Thyroid gland (tissue), 4 donors: ENCODE results near the gene PGM2L1. TPM values are rescaled to one million over a fixed set of nuclear protein-coding genes. Genes with fewer than 3 reads are reported as not detected.
A peak's percentile ranks its signal among the peaks of the same experiment; 100 is the strongest.

Source experiments
- DNase-seq, 2 donors: peaks; one replicate each; pipeline ENCODE4 v3.0.0-alpha.2; 2019
- H3K27ac ChIP-seq, 3 donors: fragments of 200-600 bp; sonication (generic); 1 replicate in 2 of 3; 2 replicates in 1 of 3; pipeline ENCODE4 v1.5.1; 2016 to 2019; ENCODE audit warnings: mild to moderate bottlenecking in 1 of 3, moderate library complexity in 1 of 3
- H3K27me3 ChIP-seq: fragments of 200-600 bp; sonication (generic); one replicate; pipeline ENCODE4 v1.5.1; 2019
- H3K36me3 ChIP-seq, 2 donors: fragments of 200-600 bp; sonication (generic); one replicate each; pipeline ENCODE4 v1.5.1; 2016 to 2019
- H3K4me1 ChIP-seq, 2 donors: fragments of 200-600 bp; sonication (generic); one replicate each; pipeline ENCODE4 v1.5.1; 2017 to 2019
- H3K4me3 ChIP-seq, 3 donors: fragments of 200-600 bp; sonication (generic); replicated peaks in 1 of 3; 1 replicate in 2 of 3; 2 replicates in 1 of 3; pipeline ENCODE4 v1.5.1; 2016; ENCODE audit warnings: mild to moderate bottlenecking in 1 of 3
- H3K9me3 ChIP-seq: fragments of 200-600 bp; sonication (generic); one replicate; pipeline ENCODE4 v1.5.1; 2017
- CTCF ChIP-seq, 6 experiments: fragments of 200-600 bp in 3 of 6; fragments of 450-650 bp in 3 of 6; sonication (generic) in 3 of 6; IDR thresholded peaks; one replicate each; pipeline ENCODE4 v1.5.1; 2016 to 2019; ENCODE audit warnings: antibody characterized with exemption in 6 of 6, mild to moderate bottlenecking in 2 of 6, inconsistent platforms in 1 of 6, moderate library complexity in 1 of 6
- POLR2A ChIP-seq, 2 donors: fragments of 450-650 bp; IDR thresholded peaks; one replicate each; pipeline ENCODE4 v1.6.1; 2017; ENCODE audit warnings: antibody characterized with exemption in 2 of 2, mild to moderate bottlenecking in 2 of 2, moderate library complexity in 1 of 2
- WGBS, 2 donors: methylation state at CpG; one replicate each; pipeline ENCODE4 v1.1.5; 2017; 5-methylcytosine and 5-hydroxymethylcytosine counted together
- intact Hi-C: fragments of 100-400 bp; cut with DNase I; formaldehyde crosslinking; loops from one replicate; pipeline ENCODE4 v1.15.1; 2023
- total RNA-seq, 4 donors: library from RNA; depleted of rRNA; stranded (reverse); fragments of >200 nt; gene quantifications; one replicate each; pipeline ENCODE4 v1.2.3, GENCODE V29; 2016

Gene PGM2L1
- total RNA-seq, 4 donors from 2014 or later: 5.0 to 11.4 (median 5.6) TPM

- DNase-seq: no peak
- H3K4me1 ChIP-seq: peaks cover 23 to 30% of the 10 kb centered on the region in 2 donors
- no peaks in the 10 kb centered on the region for H3K9me3 ChIP-seq
- intact Hi-C loops: no loop called here
- no peak overlapping the region for H3K27ac ChIP-seq
- WGBS, 2 donors: 95 to 100% methylated on average over 1 of the region's 1 CpG
- H3K4me3 ChIP-seq: no peak overlapping the region
- H3K36me3 ChIP-seq: no peaks in the 10 kb centered on the region
- TF ChIP-seq CTCF (IDR thresholded peaks at IDR 0.05) (no peak), POLR2A (IDR thresholded peaks at IDR 0.05) (no peak)
- H3K27me3 ChIP-seq: no peaks in the 10 kb centered on the region
Measured at GRCh38 chr11:74318241-74318932, 79.8 kb downstream of the PGM2L1 start.

DNA sequence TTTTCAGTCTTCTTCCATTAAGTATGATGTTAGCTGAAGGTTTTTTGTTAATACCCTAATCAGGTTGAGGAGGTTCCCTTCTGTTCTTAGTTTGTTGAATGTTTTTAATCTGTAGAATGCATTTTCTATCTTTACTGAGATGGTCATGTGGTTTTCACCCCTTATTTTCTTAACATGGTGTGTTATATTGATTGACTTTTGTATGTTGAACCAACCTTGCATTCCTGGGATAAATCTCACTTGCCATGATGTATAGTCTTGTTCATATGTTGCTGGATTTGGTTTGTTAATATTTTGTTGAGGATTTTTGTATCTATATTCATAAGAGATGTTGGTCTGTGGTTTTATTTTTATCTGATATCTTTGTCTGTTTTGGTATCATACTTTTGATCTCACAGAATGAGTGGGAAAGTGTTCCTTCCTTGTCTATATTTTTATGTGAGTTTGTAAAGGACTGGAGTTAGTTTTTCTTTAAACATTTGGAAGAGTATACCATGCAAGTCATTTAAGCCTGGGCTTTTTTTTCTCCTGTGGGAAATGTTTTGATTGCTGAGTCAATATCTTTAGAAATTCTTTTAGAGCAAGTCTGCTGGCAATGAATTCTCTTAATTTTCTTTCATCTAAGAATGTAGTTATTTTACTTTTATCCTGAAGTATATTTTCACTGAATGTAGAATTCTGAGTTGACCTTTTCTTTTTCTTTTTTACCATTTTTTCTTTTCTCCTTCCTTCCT is 81.3 kb downstream of the PGM2L1 start:
- TF ChIP-seq POLR2A (IDR thresholded peaks at IDR 0.05): no peak
- TF ChIP-seq CTCF (IDR thresholded peaks at IDR 0.05): no peak
- peaks cover 9 to 15% of the 10 kb centered on the region in 2 donors for H3K4me1 ChIP-seq
- intact Hi-C loops: no loop called here
- no peaks in the 10 kb centered on the region for H3K36me3 ChIP-seq
- no peaks in the 10 kb centered on the region for H3K9me3 ChIP-seq
- H3K4me3 ChIP-seq: no peak overlapping the region
- H3K27me3 ChIP-seq: no peaks in the 10 kb centered on the region
- no peak for DNase-seq
- no peak overlapping the region for H3K27ac ChIP-seq

GRCh38 chr11:74312326-74312725 is 85.9 kb downstream of the PGM2L1 start:
- WGBS, 2 donors: 95 to 100% methylated on average over 1 of the region's 1 CpG
- Histone ChIP-seq H3K9me3 (no peaks in the 10 kb centered on the region), H3K27ac (no peak overlapping the region), H3K27me3 (no peaks in the 10 kb centered on the region), H3K4me1 (peaks cover 3 to 10% of the 10 kb centered on the region in 2 donors), H3K4me3 (no peak overlapping the region), H3K36me3 (no peaks in the 10 kb centered on the region)
- DNase-seq: no peak
- TF ChIP-seq POLR2A (IDR thresholded peaks at IDR 0.05) (no peak), CTCF (IDR thresholded peaks at IDR 0.05) (no peak)
- intact Hi-C loops: no loop called here

DNA sequence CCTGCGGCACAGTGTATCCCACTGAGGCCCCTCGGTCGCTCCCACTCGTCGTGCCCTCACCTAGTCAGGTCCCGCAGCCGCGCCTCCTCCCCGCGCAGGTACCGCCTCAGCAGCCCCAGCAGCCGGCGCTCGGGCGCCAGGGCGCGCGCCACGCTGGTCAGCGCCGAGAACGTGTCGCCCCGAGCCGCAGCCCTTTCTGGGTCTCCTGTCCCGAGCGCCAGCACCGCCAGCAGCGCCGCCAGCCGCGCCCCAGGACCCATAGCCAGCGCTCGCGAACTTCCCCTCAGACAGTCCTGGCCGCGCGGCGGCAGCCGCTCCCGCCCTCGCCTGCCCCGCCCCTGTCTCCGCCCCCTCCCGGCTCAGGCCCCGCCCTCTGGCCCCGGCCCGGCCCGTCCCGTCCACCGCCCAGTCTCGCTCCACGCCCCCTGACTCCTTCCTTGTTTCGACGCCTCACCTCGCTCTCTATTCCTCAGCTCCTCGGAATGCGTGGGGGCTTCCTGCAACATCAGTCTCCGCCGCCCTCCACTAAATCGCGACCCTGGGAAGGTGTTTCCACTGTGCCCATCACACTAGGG is 86.8 kb downstream of the PGM2L1 start, which contains the start of gene P4HA3:
TSS of gene P4HA3 (minus strand) at position 289 of the 575 bp plus-strand sequence. CDS start at position 260, 29 bp downstream.
- peak within 1 kb of the TSS in 2 of 3 donors; percentile 30 to 41 for H3K4me3 ChIP-seq
- H3K27me3 ChIP-seq: no peaks in the 10 kb centered on the region
- H3K4me1 ChIP-seq: peaks cover 3 to 10% of the 10 kb centered on the region in 2 donors
- WGBS, 2 donors: 9 to 20% methylated on average over 14 to 28 of the region's 62 CpGs
- H3K27ac ChIP-seq: no peak within 1 kb of the TSS
- peak; percentile 66 to 72 for DNase-seq
- H3K36me3 ChIP-seq: no peaks in the 10 kb centered on the region
- intact Hi-C loops: no loop called here
- peak in 1 of 2 donors; percentile 39 for TF ChIP-seq POLR2A (IDR thresholded peaks at IDR 0.05)
- peak in 1 of 6 experiments; percentile 38 for TF ChIP-seq CTCF (IDR thresholded peaks at IDR 0.05)
- no peaks in the 10 kb centered on the region for H3K9me3 ChIP-seq
